Measurements from ENCODE around the gene SPEF2.
A peak's percentile ranks its signal among the peaks of the same experiment; 100 is the strongest.

The SPEF2 gene

DNA sequence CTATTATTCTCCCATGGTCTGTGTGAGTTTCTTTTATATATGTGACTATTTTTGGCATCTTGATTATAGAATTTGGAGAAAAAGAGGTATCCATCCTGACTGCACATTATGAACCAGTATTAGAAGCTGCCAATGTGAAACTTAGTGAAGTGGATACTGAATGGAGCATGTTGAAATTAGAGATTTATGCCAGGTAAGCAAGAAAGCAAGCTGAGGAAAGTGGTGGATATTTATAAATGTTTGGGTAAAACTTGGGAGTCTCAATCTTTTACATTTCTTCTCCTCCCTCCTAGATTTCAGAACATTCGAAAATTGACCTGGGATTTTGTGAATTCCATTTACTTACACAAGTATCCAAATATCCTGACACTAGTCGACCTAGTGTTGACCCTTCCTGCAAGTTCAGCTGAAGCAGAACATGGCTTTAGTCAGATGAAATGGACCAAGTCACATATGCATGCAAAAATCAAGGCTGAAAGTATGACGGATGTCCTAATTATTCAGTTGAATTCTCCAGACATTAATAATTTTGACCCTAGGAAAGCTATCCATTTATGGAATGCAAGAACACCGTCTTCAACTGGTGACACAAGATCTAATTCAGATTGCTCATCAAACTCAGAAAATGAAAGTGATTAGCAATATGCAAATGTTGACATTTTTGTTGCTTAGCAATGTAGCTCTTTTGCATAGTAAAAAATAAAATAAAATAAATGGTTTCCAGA is 172.2 kb downstream of the SPEF2 start:
- no peak for DNase-seq

DNA sequence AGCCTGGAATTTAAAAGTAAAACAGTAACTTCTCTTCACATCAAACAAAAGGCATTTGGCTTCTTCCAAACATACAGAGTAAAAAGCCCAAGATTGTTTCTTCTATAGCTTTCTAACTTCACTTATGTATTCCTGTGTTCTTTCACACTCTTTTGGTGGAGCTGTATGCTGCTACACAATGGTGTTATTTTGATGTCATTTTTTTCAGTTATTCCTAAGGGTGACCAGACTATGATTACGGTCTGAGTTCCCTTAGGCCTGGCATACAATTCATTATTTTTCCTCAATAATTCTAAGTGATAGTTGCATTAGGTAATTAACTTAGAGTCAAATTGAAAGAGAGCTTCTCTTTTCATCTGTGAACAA is 172.8 kb downstream of the SPEF2 start:
- no peak for DNase-seq

GRCh38 chr5:35794328-35794619 is 176.6 kb downstream of the SPEF2 start:
- DNase-seq, result no peak

DNA sequence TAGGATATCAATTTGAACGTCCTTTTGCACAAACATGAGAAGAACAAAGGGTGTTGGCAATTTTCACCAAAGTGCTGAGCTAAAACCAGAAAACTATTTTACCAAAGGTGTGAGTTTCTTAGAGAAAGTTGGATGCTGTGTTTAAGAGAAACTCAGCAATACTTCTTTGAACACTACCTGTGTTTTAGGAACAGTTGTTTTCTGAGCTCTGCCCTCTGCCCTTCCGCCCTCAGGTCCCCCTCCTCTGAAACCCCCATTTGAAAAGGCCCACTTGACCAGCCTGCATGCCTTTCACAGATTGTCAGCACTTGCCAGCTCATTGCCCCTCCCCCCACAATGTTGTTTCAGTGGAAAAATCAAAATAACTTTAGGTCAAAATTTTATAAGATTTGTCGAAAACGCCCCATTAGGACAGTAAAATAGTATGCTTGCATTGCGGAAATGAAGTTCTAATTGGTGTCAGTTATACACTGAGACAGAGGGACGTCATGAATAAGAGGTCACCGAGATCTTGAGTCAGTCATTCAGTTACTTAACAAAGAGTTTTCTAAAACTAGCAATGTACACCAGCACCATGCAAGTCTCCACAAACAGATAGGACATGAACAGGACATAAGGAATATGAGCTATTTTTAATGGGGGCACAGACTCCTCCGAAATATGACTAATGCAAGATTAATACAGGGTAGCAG is 177.2 kb downstream of the SPEF2 start:
- DNase-seq, result no peak

- no peak for DNase-seq
Observed at GRCh38 chr5:35799181-35799580, 181.5 kb downstream of the SPEF2 start.

GRCh38 chr5:35799753-35800152 is 182.1 kb downstream of the SPEF2 start:
- no peak for DNase-seq

DNA sequence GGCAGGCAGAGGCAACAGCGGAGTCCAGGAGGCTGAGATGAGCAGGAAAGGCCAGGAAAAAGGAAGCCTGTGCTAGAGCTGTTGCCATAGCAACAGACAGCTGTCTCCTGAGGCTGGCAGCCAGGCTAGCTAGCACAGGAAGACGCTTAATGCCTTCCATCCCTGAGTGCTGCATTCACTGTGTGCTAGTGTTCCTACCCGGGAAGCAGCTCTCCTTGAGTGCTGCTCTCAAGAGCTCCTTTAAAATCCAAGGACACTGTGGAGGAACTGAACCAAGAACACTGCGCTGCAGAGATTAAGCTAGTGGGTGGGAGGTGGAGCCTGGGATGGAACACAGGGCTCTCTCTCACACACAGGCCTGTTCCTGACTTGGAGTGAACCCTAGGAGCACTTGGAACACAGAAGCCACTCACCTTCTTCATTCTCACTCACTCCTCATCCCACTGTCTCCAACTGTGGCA is 185.6 kb downstream of the SPEF2 start:
- no peak for DNase-seq

DNA sequence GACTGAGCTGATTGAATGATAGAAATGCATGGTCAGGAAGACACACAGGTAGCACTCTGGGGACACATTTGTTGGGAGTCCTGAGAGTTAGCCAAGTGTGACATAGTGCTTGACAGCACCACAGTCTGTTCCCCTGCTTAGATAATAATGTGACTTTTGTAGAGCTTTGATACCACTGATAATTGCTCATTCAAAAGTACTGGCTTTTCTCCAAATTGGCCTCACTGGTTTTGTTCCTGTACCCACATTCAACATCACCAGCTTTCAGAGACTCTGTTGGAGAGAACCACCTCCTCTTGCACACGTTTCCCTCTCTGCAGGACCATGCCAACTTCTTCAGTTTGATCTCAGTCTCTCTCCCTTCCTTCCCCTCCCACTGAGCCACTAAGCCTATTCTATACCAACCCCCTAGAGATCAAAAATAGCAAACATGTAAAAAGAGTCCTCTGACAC is 186.6 kb downstream of the SPEF2 start:
- no peak for DNase-seq

DNA sequence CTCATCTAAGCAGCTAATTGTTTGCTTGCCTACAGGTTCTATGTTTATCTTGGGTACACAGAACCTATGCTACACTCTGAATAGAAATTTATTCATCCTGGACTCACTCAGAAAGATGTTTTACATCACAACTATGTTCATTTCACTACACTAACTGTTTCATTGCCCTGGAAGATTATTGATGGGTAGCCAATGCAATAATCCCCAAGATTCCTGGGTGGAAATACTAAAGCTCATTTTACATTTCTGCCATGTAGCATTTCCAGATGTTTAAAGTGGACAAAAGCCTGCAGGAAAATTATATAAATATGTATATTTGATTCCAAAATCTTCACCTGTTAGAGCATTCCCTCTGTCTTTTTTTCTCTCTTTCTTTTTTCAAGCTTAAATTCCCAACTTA is 187.2 kb downstream of the SPEF2 start:
- DNase-seq, result no peak

GRCh38 chr5:35810601-35811000 is 192.9 kb downstream of the SPEF2 start:
- no peak for DNase-seq

- DNase-seq, result no peak
Observed at GRCh38 chr5:35811108-35811741, 193.6 kb downstream of the SPEF2 start.

- no peak for DNase-seq
Observed at GRCh38 chr5:35813521-35813920, 195.9 kb downstream of the SPEF2 start.

DNA sequence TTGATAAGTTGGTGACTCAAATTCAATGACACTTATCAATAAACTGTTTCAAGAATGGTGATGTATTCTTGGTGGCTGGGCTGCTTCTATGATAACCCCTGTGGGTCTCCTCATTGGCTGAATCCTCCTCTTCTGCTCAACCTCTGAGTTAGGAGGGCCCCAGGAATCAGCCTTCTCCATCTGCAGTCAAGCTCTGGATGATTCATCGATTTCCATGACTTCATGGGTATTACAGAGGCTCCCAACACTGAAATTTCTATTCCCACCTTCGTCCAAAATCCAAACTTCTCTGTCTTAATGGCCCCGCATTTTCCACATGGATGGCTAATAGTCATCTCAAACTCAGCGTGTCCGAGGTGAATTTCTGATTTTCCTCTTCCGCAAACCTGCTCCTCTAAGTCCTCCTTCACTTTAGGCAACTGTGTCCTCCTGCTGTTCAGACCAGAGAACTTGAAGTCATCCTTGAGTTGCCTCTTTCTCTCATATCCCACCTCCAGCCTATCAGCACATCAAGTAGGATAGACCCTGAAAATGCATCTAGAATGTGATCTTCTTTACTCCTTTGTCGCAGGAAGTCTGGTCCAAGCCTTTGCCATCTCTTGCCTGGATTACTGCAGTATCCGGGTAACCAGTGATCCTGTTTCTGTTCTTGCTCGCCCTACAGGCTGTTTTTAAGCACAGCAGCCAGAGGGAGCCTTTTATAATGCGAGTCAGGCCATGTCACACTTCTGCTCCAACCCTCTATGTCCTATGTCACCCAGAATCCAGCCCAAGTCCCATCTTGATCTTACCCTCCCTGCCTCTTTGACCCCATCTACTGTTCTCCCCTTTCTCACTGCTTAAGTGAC is 197.7 kb downstream of the SPEF2 start:
- DNase-seq, result no peak

- no peak for DNase-seq
Observed at GRCh38 chr5:35816881-35817521, 199.3 kb downstream of the SPEF2 start.

DNA sequence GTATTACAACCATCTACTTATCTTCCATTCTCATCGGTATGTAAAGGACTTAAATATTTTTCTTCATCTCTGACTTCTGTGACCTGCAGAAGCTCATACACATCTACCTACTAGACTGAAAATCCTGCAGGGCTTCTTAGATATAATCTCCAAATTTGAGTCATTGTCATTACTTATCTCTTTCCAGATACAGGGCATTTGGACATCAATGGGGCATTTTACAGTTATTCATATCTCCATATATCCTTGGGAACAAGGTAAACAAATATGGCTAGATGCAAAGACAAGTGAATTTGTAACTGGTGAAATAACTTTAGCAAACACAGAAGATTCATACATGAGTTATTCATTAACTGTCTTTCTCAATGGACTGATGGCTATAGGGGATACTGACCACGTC is 201.4 kb downstream of the SPEF2 start:
- DNase-seq, result no peak

GRCh38 chr5:35819668-35820067 is 202.0 kb downstream of the SPEF2 start:
- no peak for DNase-seq

GRCh38 chr5:35820735-35821134 is 203.1 kb downstream of the SPEF2 start:
- DNase-seq, result no peak

DNA sequence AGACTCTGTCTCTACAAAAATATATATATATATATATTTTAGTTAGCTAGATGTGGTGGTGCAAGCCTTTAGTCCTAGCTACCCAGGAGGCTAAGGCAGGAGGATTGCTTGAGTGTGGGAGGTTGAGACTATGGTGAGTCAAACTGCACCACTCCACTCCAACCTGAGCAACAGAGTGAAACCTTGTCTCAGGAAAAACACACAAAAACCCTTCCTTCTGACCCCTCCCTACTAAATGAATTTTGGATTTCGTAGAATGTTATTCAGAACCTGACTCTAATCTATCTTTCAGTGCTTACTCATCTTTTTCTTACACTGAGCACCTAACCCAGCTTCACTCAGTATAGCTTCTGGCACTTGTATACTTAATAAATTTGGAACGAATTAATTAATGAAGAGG is 203.8 kb downstream of the SPEF2 start:
- no peak for DNase-seq

DNA sequence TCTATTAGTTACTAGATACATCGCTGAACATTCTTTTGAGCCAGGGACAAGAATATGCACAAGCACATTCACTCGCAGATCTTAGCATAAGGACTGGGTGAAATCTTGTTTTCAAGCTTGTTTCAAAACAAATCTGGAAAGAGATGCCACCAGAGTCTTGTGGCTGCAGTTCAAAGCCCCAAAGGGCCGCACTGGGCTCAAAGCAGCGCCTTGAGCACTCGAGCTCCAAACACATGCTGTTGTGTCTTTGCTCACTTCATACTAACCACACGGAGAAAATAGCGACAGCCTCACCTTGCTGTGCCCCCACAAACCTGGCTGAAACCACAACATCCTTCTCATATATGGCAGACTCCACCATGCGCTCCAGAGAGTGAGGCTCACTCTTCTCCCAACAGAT is 204.8 kb downstream of the SPEF2 start:
- peak; percentile 10 for DNase-seq

DNA sequence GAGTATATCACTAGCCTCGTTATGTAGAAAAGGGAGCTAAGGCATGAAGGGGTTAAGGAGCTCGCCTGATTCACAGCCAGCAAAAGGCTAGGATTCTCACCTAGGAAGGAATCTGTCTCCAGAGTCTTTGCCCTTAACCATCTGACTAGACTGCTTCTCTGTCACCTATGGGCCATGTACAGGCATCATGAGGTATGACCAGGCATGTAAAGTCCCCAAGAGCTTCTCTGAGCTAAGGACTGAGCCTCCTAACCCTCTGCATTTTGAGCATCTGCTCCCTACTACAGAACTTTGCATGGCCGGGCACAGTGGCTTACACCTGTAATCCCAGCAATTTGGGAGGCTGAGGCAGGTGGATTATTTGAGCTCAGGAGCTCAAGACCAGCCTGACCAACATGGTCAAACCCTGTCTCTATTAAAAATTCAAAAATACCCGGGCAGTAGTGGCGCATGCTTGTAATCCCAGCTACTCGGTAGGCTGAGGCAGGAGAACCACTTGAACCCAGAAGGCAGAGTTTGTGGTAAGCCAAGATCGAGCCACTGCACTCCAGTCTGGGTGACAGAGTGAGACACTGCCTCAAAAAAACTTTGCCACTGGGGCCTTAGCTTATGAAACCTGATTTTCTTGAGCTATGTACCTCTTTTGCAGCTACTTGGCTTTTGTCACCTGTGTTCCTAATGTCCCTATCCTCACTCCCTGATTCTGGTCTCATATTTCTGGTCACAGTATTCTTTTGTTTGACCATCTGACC is 205.9 kb downstream of the SPEF2 start:
- DNase-seq, result no peak

DNA sequence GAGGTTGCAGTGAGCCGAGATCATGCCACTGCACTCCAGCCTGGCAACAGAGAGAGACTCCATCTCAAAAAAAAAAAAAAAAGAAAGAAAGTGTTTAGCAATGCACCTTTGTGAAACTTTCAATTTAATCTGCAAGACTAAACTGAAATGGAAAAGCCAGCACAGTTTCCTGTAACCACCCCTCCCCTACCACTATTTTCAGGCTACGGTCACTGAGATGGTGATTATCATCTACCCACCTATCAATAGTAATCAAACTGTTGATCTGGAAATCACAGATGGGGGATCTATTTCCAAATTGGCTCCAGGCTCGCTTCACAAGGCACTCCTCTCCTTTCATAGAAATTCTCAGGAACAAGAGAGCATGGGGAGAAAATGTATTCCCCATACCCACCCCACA is 208.4 kb downstream of the SPEF2 start:
- DNase-seq, result no peak

GRCh38 chr5:35826554-35826953 is 208.9 kb downstream of the SPEF2 start:
- no peak for DNase-seq

All from effector CD8-positive, alpha-beta T cell (primary cell).